Thyroid gland (tissue), 4 donors: ENCODE measurements around the gene IL34.

Experiments used
- POLR2A ChIP-seq, 2 donors: fragments of 450-650 bp; IDR thresholded peaks; one replicate each; pipeline ENCODE4 v1.6.1; 2017; ENCODE audit warnings: antibody characterized with exemption in 2 of 2, mild to moderate bottlenecking in 2 of 2, moderate library complexity in 1 of 2
- TF ChIP-seq, protein P1 (sequence below), 6 experiments: fragments of 200-600 bp in 3 of 6; fragments of 450-650 bp in 3 of 6; sonication (generic) in 3 of 6; IDR thresholded peaks; one replicate each; pipeline ENCODE4 v1.5.1; 2016 to 2019; ENCODE audit warnings: antibody characterized with exemption in 6 of 6, mild to moderate bottlenecking in 2 of 6, inconsistent platforms in 1 of 6, moderate library complexity in 1 of 6

DNA sequence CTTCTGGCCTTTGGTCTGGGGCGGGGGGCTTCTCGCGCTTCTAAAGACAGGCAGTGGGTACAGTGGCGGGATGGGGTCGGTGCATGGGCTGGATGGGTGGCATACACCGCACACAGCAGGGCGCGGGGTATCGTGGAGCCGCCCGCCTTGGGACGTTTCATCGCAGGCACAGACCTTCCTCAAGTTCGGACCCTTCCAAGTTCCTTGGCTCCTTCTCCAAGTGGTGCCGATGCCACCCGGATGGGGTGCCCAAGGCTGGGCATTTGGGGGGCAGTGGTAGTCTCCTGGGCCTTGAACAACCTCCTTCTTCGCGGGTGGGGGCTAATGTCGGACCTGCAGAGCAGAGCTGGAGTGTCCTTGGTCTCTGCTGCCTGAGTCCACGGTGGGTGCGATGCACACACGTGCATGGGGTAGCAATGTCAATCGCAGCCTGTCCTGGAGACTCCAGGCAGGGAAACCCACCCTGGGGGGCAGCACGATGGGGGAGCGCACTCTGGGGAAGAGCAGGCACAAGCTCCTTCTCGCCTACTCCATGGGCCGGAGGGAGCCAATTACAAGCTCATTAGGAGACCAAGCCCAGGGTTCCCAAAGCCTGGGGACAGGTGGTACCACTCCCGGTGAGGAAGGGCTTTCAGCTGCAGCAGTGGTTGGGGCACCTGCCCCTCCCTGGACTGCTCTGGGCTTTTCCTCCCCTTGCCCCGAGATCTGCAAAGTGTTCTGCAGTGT, 40.2 kb downstream of the IL34 start:
- TF ChIP-seq, protein P1, sequence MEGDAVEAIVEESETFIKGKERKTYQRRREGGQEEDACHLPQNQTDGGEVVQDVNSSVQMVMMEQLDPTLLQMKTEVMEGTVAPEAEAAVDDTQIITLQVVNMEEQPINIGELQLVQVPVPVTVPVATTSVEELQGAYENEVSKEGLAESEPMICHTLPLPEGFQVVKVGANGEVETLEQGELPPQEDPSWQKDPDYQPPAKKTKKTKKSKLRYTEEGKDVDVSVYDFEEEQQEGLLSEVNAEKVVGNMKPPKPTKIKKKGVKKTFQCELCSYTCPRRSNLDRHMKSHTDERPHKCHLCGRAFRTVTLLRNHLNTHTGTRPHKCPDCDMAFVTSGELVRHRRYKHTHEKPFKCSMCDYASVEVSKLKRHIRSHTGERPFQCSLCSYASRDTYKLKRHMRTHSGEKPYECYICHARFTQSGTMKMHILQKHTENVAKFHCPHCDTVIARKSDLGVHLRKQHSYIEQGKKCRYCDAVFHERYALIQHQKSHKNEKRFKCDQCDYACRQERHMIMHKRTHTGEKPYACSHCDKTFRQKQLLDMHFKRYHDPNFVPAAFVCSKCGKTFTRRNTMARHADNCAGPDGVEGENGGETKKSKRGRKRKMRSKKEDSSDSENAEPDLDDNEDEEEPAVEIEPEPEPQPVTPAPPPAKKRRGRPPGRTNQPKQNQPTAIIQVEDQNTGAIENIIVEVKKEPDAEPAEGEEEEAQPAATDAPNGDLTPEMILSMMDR (IDR thresholded peaks at IDR 0.05) = peak in 1 of 6 experiments; percentile 3
- no peak for TF ChIP-seq POLR2A (IDR thresholded peaks at IDR 0.05)
